ENCODE measurements around the gene IDH3G.

Gene IDH3G

DNA sequence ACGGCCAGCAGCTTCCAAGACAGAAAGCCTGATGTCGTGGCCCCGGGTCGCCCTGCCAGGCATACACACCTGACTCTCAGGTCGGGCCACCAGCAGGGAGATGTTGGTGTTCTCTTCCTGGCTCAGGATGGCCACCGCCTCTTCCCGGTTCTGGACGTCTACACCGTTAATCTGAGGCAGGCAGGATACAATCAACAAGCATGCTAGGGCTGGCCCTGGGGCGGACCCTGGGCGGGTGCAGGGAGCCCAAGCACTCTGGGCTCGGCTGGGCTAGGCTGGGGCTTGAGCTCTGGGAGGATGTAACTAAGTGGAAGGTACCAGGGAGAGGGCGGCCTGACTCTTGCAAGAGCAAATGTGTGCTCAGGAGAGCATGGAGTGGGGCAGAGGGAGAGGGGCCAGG lies 11.3 kb upstream of the IDH3G start:
- ChIA-PET CTCF (no interaction called here), POLR2A (interaction anchor here (1.9 kb wide), 1 partner anchor 11 kb away, joined by 6 read pairs; the partner anchor contains the start of genes IDH3G and SSR4)
- no peak for TF ChIP-seq ZNF157 (tag by site-specific recombination; IDR thresholded peaks at IDR 0.05)
- TF ChIP-seq ZNF768 (tag by site-specific recombination; IDR thresholded peaks at IDR 0.05): no peak
- TF ChIP-seq MEIS1 (CRISPR knock-in tag; IDR thresholded peaks at IDR 0.05; ENCODE audit: borderline replicate concordance): no peak
- TF ChIP-seq ZNF514 (tag by site-specific recombination; IDR thresholded peaks at IDR 0.05): no peak
- TF ChIP-seq ZNF2 (tag by site-specific recombination; IDR thresholded peaks at IDR 0.05): no peak
- TF ChIP-seq SP2 (tag by site-specific recombination; IDR thresholded peaks at IDR 0.05): 0 out of 2 replicates have a peak, but pooled peaks have one; percentile 8
- no peak for TF ChIP-seq ZNF37A (tag by site-specific recombination; IDR thresholded peaks at IDR 0.05)
- peak; percentile 72 for TF ChIP-seq ZBTB17 (tag by site-specific recombination; IDR thresholded peaks at IDR 0.05)
- TF ChIP-seq ZNF138 (tag by site-specific recombination; IDR thresholded peaks at IDR 0.05; ENCODE audit: borderline replicate concordance): no peak
- 0 out of 2 replicates have a peak, but pooled peaks have one; percentile 15 for TF ChIP-seq KLF1 (tag by site-specific recombination; IDR thresholded peaks at IDR 0.05)
- TF ChIP-seq ZNF701 (tag by site-specific recombination; IDR thresholded peaks at IDR 0.05): no peak
- Histone ChIP-seq H3K27ac (ENCODE audit: extremely low read depth, low read depth, low read length) (no peak overlapping the region), H3K4me1 (ENCODE audit: control insufficient read depth, insufficient read depth, low read length) (no peaks in the 10 kb centered on the region), H3K36me3 (ENCODE audit: control insufficient read depth in 2 of 2, insufficient read depth in 1 of 2, low read length in 2 of 2) (no peaks in the 10 kb centered on the region), H3K9me3 (ENCODE audit: control insufficient read depth, insufficient read depth, low read depth, low read length) (no peaks in the 10 kb centered on the region), H3K4me3 (ENCODE audit: low read depth, low read length) (no peak overlapping the region)

DNA sequence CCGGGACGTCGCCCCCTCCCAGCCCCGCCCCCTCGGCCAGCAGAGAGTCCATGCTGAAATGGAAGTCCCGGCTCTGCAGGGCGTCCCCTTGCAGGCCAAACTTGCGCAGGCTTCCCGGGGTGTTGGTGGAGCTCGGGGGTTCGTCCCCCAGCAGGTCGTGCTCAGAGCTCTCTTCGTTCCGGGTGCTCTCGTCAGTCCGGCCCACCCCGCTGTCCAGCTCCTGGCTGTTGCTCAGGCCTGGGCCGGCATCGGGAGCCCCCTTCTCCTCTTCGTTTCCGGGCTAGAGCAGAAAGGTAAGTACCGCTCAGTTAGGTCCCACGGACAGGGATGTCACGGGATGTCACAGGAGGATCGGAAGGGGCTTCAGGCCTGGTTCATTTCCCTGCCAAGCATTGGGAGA lies 10.4 kb upstream of the IDH3G start:
- Histone ChIP-seq H3K27ac (ENCODE audit: extremely low read depth, low read depth, low read length) (no peak overlapping the region), H3K4me3 (ENCODE audit: low read depth, low read length) (no peak overlapping the region), H3K4me1 (ENCODE audit: control insufficient read depth, insufficient read depth, low read length) (no peaks in the 10 kb centered on the region), H3K36me3 (ENCODE audit: control insufficient read depth in 2 of 2, insufficient read depth in 1 of 2, low read length in 2 of 2) (no peaks in the 10 kb centered on the region), H3K9me3 (ENCODE audit: control insufficient read depth, insufficient read depth, low read depth, low read length) (no peaks in the 10 kb centered on the region)
- POLR2A ChIA-PET: interaction anchor here (0.6 to 1.9 kb wide), 5 partner anchors 10 to 124 kb away, joined by 3 to 6 read pairs (median 4); partner anchors contain the start of genes IDH3G and SSR4
- TF ChIP-seq SALL2 (tag by site-specific recombination; IDR thresholded peaks at IDR 0.05; ENCODE audit: borderline replicate concordance): no peak
- no peak for TF ChIP-seq ZNF768 (tag by site-specific recombination; IDR thresholded peaks at IDR 0.05)
- no peak for TF ChIP-seq ZNF221 (tag by site-specific recombination; IDR thresholded peaks at IDR 0.05; ENCODE audit: borderline replicate concordance)
- TF ChIP-seq ZNF121 (tag by site-specific recombination; IDR thresholded peaks at IDR 0.05): no peak
- TF ChIP-seq ZNF558 (tag by site-specific recombination; IDR thresholded peaks at IDR 0.05): no peak
- no peak for TF ChIP-seq CTCF (tag by site-specific recombination; IDR thresholded peaks at IDR 0.05)
- TF ChIP-seq GLI4 (tag by site-specific recombination; IDR thresholded peaks at IDR 0.05): no peak
- TF ChIP-seq ZNF560 (tag by site-specific recombination; IDR thresholded peaks at IDR 0.05; ENCODE audit: borderline replicate concordance): no peak
- no peak for TF ChIP-seq ZXDB (tag by site-specific recombination; IDR thresholded peaks at IDR 0.05)
- no peak for TF ChIP-seq ZNF157 (tag by site-specific recombination; IDR thresholded peaks at IDR 0.05)
- no peak for TF ChIP-seq PRDM1 (tag by site-specific recombination; IDR thresholded peaks at IDR 0.05)
- no peak for TF ChIP-seq ZNF248 (tag by site-specific recombination; IDR thresholded peaks at IDR 0.05)
- TF ChIP-seq ZNF658 (tag by site-specific recombination; IDR thresholded peaks at IDR 0.05): no peak
- no peak for TF ChIP-seq KLF7 (tag by site-specific recombination; IDR thresholded peaks at IDR 0.05; ENCODE audit: borderline replicate concordance)
- no peak for TF ChIP-seq ZBTB10 (tag by site-specific recombination; IDR thresholded peaks at IDR 0.05)
- TF ChIP-seq ZNF391 (tag by site-specific recombination; IDR thresholded peaks at IDR 0.05; ENCODE audit: borderline replicate concordance, low read depth): no peak
- TF ChIP-seq ZNF324 (tag by site-specific recombination; IDR thresholded peaks at IDR 0.05): no peak
- TF ChIP-seq, protein P1, sequence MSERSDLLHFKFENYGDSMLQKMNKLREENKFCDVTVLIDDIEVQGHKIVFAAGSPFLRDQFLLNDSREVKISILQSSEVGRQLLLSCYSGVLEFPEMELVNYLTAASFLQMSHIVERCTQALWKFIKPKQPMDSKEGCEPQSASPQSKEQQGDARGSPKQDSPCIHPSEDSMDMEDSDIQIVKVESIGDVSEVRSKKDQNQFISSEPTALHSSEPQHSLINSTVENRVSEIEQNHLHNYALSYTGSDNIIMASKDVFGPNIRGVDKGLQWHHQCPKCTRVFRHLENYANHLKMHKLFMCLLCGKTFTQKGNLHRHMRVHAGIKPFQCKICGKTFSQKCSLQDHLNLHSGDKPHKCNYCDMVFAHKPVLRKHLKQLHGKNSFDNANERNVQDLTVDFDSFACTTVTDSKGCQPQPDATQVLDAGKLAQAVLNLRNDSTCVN (tag by site-specific recombination; optimal IDR thresholded peaks at IDR 0.05): no peak
- CTCF ChIA-PET: no interaction called here

All from HEK293 (cell line).